HCT116 (cell line): ENCODE data around the gene CDC42BPA.
"Not testable (repeated sequence)": the region's sequence is repeated elsewhere in the genome, so short reads cannot be mapped to it uniquely, and the experiment has no call there.

ENCODE experiments used
- CBX3 ChIP-seq: IDR thresholded peaks from 2 replicates; pipeline ENCODE4 v1.6.1; 2012; ENCODE audit warnings: low read depth
- JUND ChIP-seq: IDR thresholded peaks from 2 replicates; pipeline ENCODE4 v1.6.1; 2012
- POLR2A ChIP-seq: IDR thresholded peaks from 2 replicates; pipeline ENCODE4 v1.7.0; 2011; ENCODE audit warnings: borderline replicate concordance; ENCODE audit not compliant: insufficient read depth, insufficient read length; ENCODE audit errors: extremely low read depth
- POLR2AphosphoS5 ChIP-seq: IDR thresholded peaks from 2 replicates; pipeline ENCODE4 v1.6.1; 2011; ENCODE audit warnings: mild to moderate bottlenecking, low read depth, low read length, moderate library complexity
- TF ChIP-seq, protein P1 (sequence below), 3 experiments: fragments of 200-600 bp in 1 of 3; sonication (generic) in 1 of 3; IDR thresholded peaks in 2 of 3; conservative IDR thresholded peaks in 1 of 3; 2 replicates each; pipeline ENCODE4 v1.5.1; 2012 to 2017; ENCODE audit warnings: low read depth in 2 of 3, low read length in 2 of 3, antibody characterized with exemption in 1 of 3, borderline replicate concordance in 1 of 3, control low read depth in 1 of 3, mild to moderate bottlenecking in 1 of 3, mixed read lengths in 1 of 3, mixed run types in 1 of 3, moderate library complexity in 1 of 3; ENCODE audit not compliant: insufficient read depth in 1 of 3

DNA sequence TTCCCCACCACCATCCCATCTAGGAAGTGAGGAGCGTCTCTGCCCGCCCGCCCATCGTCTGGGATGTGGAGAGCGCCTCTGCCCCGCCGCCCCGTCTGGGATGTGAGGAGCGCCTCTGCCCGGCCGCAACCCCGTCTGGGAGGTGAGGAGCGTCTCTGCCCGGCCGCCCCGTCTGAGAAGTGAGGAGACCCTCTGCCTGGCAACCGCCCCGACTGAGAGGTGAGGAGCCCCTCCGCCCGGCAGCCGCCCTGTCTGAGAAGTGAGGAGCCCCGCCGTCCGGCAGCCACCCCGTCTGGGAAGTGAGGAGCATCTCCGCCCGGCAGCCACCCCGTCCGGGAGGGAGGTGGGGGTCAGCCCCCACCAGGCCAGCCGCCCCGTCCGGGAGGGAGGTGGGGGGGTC lies 185.6 kb downstream of the CDC42BPA start:
- not testable (repeated sequence) for TF ChIP-seq POLR2AphosphoS5, CBX3, POLR2A, JUND
- TF ChIP-seq, protein P1, sequence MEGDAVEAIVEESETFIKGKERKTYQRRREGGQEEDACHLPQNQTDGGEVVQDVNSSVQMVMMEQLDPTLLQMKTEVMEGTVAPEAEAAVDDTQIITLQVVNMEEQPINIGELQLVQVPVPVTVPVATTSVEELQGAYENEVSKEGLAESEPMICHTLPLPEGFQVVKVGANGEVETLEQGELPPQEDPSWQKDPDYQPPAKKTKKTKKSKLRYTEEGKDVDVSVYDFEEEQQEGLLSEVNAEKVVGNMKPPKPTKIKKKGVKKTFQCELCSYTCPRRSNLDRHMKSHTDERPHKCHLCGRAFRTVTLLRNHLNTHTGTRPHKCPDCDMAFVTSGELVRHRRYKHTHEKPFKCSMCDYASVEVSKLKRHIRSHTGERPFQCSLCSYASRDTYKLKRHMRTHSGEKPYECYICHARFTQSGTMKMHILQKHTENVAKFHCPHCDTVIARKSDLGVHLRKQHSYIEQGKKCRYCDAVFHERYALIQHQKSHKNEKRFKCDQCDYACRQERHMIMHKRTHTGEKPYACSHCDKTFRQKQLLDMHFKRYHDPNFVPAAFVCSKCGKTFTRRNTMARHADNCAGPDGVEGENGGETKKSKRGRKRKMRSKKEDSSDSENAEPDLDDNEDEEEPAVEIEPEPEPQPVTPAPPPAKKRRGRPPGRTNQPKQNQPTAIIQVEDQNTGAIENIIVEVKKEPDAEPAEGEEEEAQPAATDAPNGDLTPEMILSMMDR (IDR thresholded peaks at IDR 0.05 in 2 of 3, conservative IDR thresholded peaks at IDR 0.05 in 1 of 3; ENCODE audit: borderline replicate concordance in 1 of 3, insufficient read depth in 1 of 3, low read depth in 2 of 3, low read length in 2 of 3) = not testable (repeated sequence)
